HepG2 (cell line): ENCODE results near the gene EMP2. TPM values are rescaled to one million over a fixed set of nuclear protein-coding genes. Genes with fewer than 3 reads are reported as not detected.

ENCODE experiments used
- DMAP1 ChIP-seq: IDR thresholded peaks from 2 replicates; pipeline ENCODE4 v1.6.1; 2016
- DR1 ChIP-seq: sonication (generic); formaldehyde crosslinking; IDR thresholded peaks from 2 replicates; pipeline ENCODE4 v1.8.0; 2021; ENCODE audit warnings: mild to moderate bottlenecking, missing genetic modification reagents, inconsistent platforms
- POGZ ChIP-seq: sonication (generic); formaldehyde crosslinking; IDR thresholded peaks from 2 replicates; pipeline ENCODE4 v1.4.0; 2020; ENCODE audit warnings: mild to moderate bottlenecking, missing genetic modification reagents
- SNAI1 ChIP-seq: sonication (generic); formaldehyde crosslinking; IDR thresholded peaks from 2 replicates; pipeline ENCODE4 v1.5.0; 2020; ENCODE audit warnings: mild to moderate bottlenecking, missing genetic modification reagents, borderline replicate concordance
- SP2 ChIP-seq: sonication (generic); formaldehyde crosslinking; IDR thresholded peaks from 2 replicates; pipeline ENCODE4 v1.5.1; 2020; ENCODE audit warnings: mild to moderate bottlenecking, missing genetic modification reagents
- SP5 ChIP-seq: IDR thresholded peaks from 2 replicates; pipeline ENCODE4 v1.6.1; 2016; ENCODE audit warnings: low read depth, borderline replicate concordance
- TBP ChIP-seq: sonication (generic); formaldehyde crosslinking; IDR thresholded peaks from 2 replicates; pipeline ENCODE4 v1.5.0; 2020; ENCODE audit warnings: missing genetic modification reagents
- ZFP1 ChIP-seq: IDR thresholded peaks from 2 replicates; pipeline ENCODE4 v1.6.1; 2016
- ZMYM4 ChIP-seq: sonication (generic); formaldehyde crosslinking; IDR thresholded peaks from 2 replicates; pipeline ENCODE4 v1.8.1; 2023; ENCODE audit warnings: mild to moderate bottlenecking, missing genetic modification reagents
- ZNF224 ChIP-seq: sonication (generic); formaldehyde crosslinking; IDR thresholded peaks from 2 replicates; pipeline ENCODE4 v1.5.0; 2020; ENCODE audit warnings: mild to moderate bottlenecking, missing genetic modification reagents
- ZNF713 ChIP-seq: sonication (generic); formaldehyde crosslinking; IDR thresholded peaks from 2 replicates; pipeline ENCODE4 v1.4.0; 2020; ENCODE audit warnings: mild to moderate bottlenecking, missing genetic modification reagents
- ZNF781 ChIP-seq: sonication (generic); formaldehyde crosslinking; IDR thresholded peaks from 2 replicates; pipeline ENCODE4 v1.5.1; 2020; ENCODE audit warnings: borderline replicate concordance, mild to moderate bottlenecking, missing genetic modification reagents; ENCODE audit errors: not compliant biosample characterization
- polyA plus RNA-seq, 8 experiments: library from polyadenylated mRNA; depleted of rRNA in 3 of 8; stranded (reverse) in 7 of 8; unstranded in 1 of 8; fragments of >200 nt; fragmentation: Illumina TruSeq in 4 of 8; extraction: Trizol in 4 of 8; gene quantifications; 2 replicates each; pipeline versions ENCODE4 v1.2.1 to v1.2.3, GENCODE V29; 2011 to 2016; ENCODE audit warnings: low read depth in 4 of 8, missing spikeins in 1 of 8, mixed read lengths in 1 of 8; ENCODE audit not compliant: insufficient read depth in 1 of 8
- total RNA-seq, 5 experiments: library from RNA; depleted of rRNA; stranded (reverse); fragments of >200 nt; fragmentation: Illumina TruSeq; extraction: Trizol; gene quantifications; 2 replicates each; pipeline ENCODE4 v1.2.3, GENCODE V29; 2016; ENCODE audit warnings: low read depth in 1 of 5
- TF ChIP-seq, protein P1 (sequence below): sonication (generic); formaldehyde crosslinking; IDR thresholded peaks from 2 replicates; pipeline ENCODE4 v1.5.0; 2020; ENCODE audit warnings: missing genetic modification reagents
- TF ChIP-seq, protein P2 (sequence below): IDR thresholded peaks from 2 replicates; pipeline ENCODE4 v1.6.1; 2016; ENCODE audit warnings: missing compliant biosample characterization, missing genetic modification reagents, borderline replicate concordance
- TF ChIP-seq, protein P3 (sequence below): sonication (generic); formaldehyde crosslinking; IDR thresholded peaks from 2 replicates; pipeline ENCODE4 v1.8.1; 2023; ENCODE audit warnings: mild to moderate bottlenecking, missing genetic modification reagents
- TF ChIP-seq, protein P4 (sequence below): sonication (generic); formaldehyde crosslinking; conservative IDR thresholded peaks from 2 replicates; pipeline ENCODE4 v1.4.0; 2020; ENCODE audit warnings: mild to moderate bottlenecking, missing genetic modification reagents, moderate library complexity
- TF ChIP-seq, protein P5 (sequence below): sonication (generic); formaldehyde crosslinking; IDR thresholded peaks from 2 replicates; pipeline ENCODE4 v1.4.0; 2020; ENCODE audit warnings: missing genetic modification reagents, borderline replicate concordance

EMP2 gene
- total and polyA plus RNA-seq, 2 of the 13 experiments (the other 11 are each of a cell fraction or from before 2014, with no cell fraction given), result 24.6 to 91.2 TPM

DNA sequence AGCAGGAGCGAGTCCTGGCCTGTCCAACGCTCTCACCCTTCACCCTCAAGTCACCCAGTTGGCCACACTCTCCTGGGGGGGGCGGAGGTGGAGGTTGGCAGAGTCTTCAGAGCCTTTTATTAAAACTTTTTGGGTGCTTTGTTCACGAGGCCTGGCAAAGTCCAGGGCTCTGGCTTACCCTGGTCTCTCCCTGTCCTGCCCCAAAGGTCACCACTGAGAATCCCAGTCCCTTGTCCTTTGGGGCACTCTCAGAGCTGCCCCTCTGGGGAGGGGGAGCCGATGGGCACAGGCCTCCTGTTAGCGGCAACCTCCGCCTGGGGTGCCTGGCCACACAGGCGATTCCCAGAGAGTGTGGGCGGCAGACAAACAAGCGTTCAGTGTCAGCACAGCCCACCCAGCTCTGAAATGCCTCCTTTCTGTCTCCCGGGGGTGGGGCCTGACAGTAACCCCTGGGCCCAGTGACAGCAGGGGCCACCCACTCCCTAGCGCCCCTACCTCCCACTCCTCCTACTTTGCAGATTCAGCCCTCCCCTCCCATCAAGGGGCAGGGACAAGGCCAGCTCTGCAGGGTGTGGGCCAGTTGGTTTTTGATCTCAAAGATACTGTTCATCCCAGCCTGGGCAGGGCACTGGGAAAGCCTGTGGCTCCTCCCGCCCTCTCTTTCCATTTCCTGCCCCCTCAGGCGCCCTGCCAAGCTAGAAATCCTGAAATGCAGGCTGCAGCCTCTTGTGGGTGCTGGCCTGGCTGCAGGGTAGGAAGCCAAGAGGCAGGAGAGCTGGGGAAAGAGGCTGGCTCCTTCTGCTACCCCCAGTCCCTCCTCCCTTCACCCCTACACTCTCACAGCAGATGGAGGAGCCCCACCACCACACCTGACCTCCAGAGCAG lies 36.6 kb upstream of the EMP2 start (continued):
- no peak for TF ChIP-seq SNAI1 (CRISPR knock-in tag)
- no peak; the same call in 1 of the 2 replicates for TF ChIP-seq ZNF713 (CRISPR knock-in tag)
- no peak for TF ChIP-seq TBP (CRISPR knock-in tag)
- TF ChIP-seq DR1 (CRISPR knock-in tag), result no peak
- peak; percentile 33; the same call in 1 of the 2 replicates for TF ChIP-seq DMAP1 (CRISPR knock-in tag)
- no peak for TF ChIP-seq ZNF224
- TF ChIP-seq POGZ (CRISPR knock-in tag), result no peak; the same call in 1 of the 2 replicates
- TF ChIP-seq SP2 (CRISPR knock-in tag), result no peak; the same call in 1 of the 2 replicates
- TF ChIP-seq ZMYM4 (CRISPR knock-in tag), result peak; percentile 85
- TF ChIP-seq ZNF781 (CRISPR knock-in tag), result peak; percentile 63
- TF ChIP-seq ZFP1 (CRISPR knock-in tag), result no peak
- TF ChIP-seq, protein P1, sequence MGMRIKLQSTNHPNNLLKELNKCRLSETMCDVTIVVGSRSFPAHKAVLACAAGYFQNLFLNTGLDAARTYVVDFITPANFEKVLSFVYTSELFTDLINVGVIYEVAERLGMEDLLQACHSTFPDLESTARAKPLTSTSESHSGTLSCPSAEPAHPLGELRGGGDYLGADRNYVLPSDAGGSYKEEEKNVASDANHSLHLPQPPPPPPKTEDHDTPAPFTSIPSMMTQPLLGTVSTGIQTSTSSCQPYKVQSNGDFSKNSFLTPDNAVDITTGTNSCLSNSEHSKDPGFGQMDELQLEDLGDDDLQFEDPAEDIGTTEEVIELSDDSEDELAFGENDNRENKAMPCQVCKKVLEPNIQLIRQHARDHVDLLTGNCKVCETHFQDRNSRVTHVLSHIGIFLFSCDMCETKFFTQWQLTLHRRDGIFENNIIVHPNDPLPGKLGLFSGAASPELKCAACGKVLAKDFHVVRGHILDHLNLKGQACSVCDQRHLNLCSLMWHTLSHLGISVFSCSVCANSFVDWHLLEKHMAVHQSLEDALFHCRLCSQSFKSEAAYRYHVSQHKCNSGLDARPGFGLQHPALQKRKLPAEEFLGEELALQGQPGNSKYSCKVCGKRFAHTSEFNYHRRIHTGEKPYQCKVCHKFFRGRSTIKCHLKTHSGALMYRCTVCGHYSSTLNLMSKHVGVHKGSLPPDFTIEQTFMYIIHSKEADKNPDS (CRISPR knock-in tag), result no peak
- TF ChIP-seq, protein P2, sequence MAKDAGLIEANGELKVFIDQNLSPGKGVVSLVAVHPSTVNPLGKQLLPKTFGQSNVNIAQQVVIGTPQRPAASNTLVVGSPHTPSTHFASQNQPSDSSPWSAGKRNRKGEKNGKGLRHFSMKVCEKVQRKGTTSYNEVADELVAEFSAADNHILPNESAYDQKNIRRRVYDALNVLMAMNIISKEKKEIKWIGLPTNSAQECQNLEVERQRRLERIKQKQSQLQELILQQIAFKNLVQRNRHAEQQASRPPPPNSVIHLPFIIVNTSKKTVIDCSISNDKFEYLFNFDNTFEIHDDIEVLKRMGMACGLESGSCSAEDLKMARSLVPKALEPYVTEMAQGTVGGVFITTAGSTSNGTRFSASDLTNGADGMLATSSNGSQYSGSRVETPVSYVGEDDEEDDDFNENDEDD (CRISPR knock-in tag), result peak; percentile 20; the same call in 1 of the 2 replicates
- TF ChIP-seq, protein P3, sequence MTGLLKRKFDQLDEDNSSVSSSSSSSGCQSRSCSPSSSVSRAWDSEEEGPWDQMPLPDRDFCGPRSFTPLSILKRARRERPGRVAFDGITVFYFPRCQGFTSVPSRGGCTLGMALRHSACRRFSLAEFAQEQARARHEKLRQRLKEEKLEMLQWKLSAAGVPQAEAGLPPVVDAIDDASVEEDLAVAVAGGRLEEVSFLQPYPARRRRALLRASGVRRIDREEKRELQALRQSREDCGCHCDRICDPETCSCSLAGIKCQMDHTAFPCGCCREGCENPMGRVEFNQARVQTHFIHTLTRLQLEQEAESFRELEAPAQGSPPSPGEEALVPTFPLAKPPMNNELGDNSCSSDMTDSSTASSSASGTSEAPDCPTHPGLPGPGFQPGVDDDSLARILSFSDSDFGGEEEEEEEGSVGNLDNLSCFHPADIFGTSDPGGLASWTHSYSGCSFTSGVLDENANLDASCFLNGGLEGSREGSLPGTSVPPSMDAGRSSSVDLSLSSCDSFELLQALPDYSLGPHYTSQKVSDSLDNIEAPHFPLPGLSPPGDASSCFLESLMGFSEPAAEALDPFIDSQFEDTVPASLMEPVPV (CRISPR knock-in tag), result peak; percentile 86
- TF ChIP-seq, protein P4, sequence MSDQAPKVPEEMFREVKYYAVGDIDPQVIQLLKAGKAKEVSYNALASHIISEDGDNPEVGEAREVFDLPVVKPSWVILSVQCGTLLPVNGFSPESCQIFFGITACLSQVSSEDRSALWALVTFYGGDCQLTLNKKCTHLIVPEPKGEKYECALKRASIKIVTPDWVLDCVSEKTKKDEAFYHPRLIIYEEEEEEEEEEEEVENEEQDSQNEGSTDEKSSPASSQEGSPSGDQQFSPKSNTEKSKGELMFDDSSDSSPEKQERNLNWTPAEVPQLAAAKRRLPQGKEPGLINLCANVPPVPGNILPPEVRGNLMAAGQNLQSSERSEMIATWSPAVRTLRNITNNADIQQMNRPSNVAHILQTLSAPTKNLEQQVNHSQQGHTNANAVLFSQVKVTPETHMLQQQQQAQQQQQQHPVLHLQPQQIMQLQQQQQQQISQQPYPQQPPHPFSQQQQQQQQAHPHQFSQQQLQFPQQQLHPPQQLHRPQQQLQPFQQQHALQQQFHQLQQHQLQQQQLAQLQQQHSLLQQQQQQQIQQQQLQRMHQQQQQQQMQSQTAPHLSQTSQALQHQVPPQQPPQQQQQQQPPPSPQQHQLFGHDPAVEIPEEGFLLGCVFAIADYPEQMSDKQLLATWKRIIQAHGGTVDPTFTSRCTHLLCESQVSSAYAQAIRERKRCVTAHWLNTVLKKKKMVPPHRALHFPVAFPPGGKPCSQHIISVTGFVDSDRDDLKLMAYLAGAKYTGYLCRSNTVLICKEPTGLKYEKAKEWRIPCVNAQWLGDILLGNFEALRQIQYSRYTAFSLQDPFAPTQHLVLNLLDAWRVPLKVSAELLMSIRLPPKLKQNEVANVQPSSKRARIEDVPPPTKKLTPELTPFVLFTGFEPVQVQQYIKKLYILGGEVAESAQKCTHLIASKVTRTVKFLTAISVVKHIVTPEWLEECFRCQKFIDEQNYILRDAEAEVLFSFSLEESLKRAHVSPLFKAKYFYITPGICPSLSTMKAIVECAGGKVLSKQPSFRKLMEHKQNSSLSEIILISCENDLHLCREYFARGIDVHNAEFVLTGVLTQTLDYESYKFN (CRISPR knock-in tag), result peak; percentile 90
- peak; percentile 96 for TF ChIP-seq SP5 (CRISPR knock-in tag)
- TF ChIP-seq, protein P5, sequence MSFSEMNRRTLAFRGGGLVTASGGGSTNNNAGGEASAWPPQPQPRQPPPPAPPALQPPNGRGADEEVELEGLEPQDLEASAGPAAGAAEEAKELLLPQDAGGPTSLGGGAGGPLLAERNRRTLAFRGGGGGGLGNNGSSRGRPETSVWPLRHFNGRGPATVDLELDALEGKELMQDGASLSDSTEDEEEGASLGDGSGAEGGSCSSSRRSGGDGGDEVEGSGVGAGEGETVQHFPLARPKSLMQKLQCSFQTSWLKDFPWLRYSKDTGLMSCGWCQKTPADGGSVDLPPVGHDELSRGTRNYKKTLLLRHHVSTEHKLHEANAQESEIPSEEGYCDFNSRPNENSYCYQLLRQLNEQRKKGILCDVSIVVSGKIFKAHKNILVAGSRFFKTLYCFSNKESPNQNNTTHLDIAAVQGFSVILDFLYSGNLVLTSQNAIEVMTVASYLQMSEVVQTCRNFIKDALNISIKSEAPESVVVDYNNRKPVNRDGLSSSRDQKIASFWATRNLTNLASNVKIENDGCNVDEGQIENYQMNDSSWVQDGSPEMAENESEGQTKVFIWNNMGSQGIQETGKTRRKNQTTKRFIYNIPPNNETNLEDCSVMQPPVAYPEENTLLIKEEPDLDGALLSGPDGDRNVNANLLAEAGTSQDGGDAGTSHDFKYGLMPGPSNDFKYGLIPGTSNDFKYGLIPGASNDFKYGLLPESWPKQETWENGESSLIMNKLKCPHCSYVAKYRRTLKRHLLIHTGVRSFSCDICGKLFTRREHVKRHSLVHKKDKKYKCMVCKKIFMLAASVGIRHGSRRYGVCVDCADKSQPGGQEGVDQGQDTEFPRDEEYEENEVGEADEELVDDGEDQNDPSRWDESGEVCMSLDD (CRISPR knock-in tag), result no peak
